Memory B cell (primary cell): ENCODE measurements around the gene SH3GL3.
A peak's percentile ranks its signal among the peaks of the same experiment; 100 is the strongest.

Experiments
- ATAC-seq: fragments of 150-1000 bp; cut with Tn5 transposase; 2 replicates; pipeline ENCODE4 v1.10.0; 2021; ENCODE audit warnings: low read depth, mild to moderate bottlenecking, moderate library complexity
- DNase-seq, 2 donors: peaks; one replicate each; pipeline ENCODE4 v3.0.0; 2022; ENCODE audit warnings: low spot score in 2 of 2
- H3K27ac Mint-ChIP-seq: one replicate; pipeline ENCODE4 v1.8.0; 2022; ENCODE audit warnings: mild to moderate bottlenecking, moderate library complexity, mixed read lengths
- H3K27me3 Mint-ChIP-seq: one replicate; pipeline ENCODE4 v1.8.0; 2022; ENCODE audit warnings: mixed read lengths
- H3K36me3 Mint-ChIP-seq: one replicate; pipeline ENCODE4 v1.8.0; 2022; ENCODE audit warnings: mild to moderate bottlenecking, mixed read lengths
- H3K4me1 Mint-ChIP-seq: one replicate; pipeline ENCODE4 v1.8.0; 2022; ENCODE audit warnings: mixed read lengths
- H3K4me3 Mint-ChIP-seq: one replicate; pipeline ENCODE4 v1.8.0; 2022; ENCODE audit warnings: mild to moderate bottlenecking, moderate library complexity, mixed read lengths
- H3K9me3 Mint-ChIP-seq: one replicate; pipeline ENCODE4 v1.8.0; 2022; ENCODE audit warnings: mixed read lengths

SH3GL3 gene

GRCh38 chr15:83549623-83550022 is 102.5 kb downstream of the SH3GL3 start:
- Mint-ChIP-seq H3K9me3 (peaks cover 1% of the 10 kb centered on the region), H3K4me1 (no peaks in the 10 kb centered on the region), H3K27ac (no peak overlapping the region), H3K36me3 (no peaks in the 10 kb centered on the region), H3K4me3 (no peak overlapping the region), H3K27me3 (peaks cover 7% of the 10 kb centered on the region)
- DNase-seq: no peak
- no peak for ATAC-seq

- H3K27me3 Mint-ChIP-seq: peaks cover 9% of the 10 kb centered on the region
- ATAC-seq: no peak
- H3K27ac Mint-ChIP-seq: no peak overlapping the region
- no peak overlapping the region for H3K4me3 Mint-ChIP-seq
- H3K36me3 Mint-ChIP-seq: no peaks in the 10 kb centered on the region
- peaks cover 3% of the 10 kb centered on the region for H3K4me1 Mint-ChIP-seq
- H3K9me3 Mint-ChIP-seq: no peaks in the 10 kb centered on the region
- no peak for DNase-seq
Measured at GRCh38 chr15:83554558-83554957, 107.4 kb downstream of the SH3GL3 start.

- Mint-ChIP-seq H3K4me3 (no peak overlapping the region), H3K4me1 (peaks cover 3% of the 10 kb centered on the region), H3K27me3 (peaks cover 9% of the 10 kb centered on the region), H3K9me3 (no peaks in the 10 kb centered on the region), H3K27ac (no peak overlapping the region), H3K36me3 (no peaks in the 10 kb centered on the region)
- ATAC-seq: no peak
- no peak for DNase-seq
Measured at GRCh38 chr15:83555383-83555782, 108.2 kb downstream of the SH3GL3 start.

GRCh38 chr15:83556068-83556467 is 108.9 kb downstream of the SH3GL3 start:
- Mint-ChIP-seq H3K27me3 (peaks cover 9% of the 10 kb centered on the region), H3K36me3 (no peaks in the 10 kb centered on the region), H3K9me3 (no peaks in the 10 kb centered on the region), H3K4me3 (no peak overlapping the region), H3K4me1 (peaks cover 3% of the 10 kb centered on the region), H3K27ac (no peak overlapping the region)
- DNase-seq: no peak
- no peak for ATAC-seq

GRCh38 chr15:83556754-83557153 is 109.6 kb downstream of the SH3GL3 start:
- ATAC-seq: no peak
- no peak overlapping the region for H3K4me3 Mint-ChIP-seq
- H3K27ac Mint-ChIP-seq: no peak overlapping the region

GRCh38 chr15:83558146-83558545 is 111.0 kb downstream of the SH3GL3 start:
- H3K4me3 Mint-ChIP-seq: no peak overlapping the region
- H3K36me3 Mint-ChIP-seq: no peaks in the 10 kb centered on the region
- ATAC-seq (no peak), DNase-seq (no peak)
- H3K27me3 Mint-ChIP-seq: peaks cover 8% of the 10 kb centered on the region
- no peak overlapping the region for H3K27ac Mint-ChIP-seq
- no peaks in the 10 kb centered on the region for H3K9me3 Mint-ChIP-seq
- peaks cover 3% of the 10 kb centered on the region for H3K4me1 Mint-ChIP-seq

More at GRCh38 chr15:83556754-83557153, 109.6 kb downstream of the SH3GL3 start:
- no peaks in the 10 kb centered on the region for H3K36me3 Mint-ChIP-seq
- H3K27me3 Mint-ChIP-seq: peaks cover 9% of the 10 kb centered on the region
- DNase-seq: no peak
- no peaks in the 10 kb centered on the region for H3K9me3 Mint-ChIP-seq
- peaks cover 3% of the 10 kb centered on the region for H3K4me1 Mint-ChIP-seq

GRCh38 chr15:83559310-83559966 is 112.3 kb downstream of the SH3GL3 start:
- ATAC-seq (peak; percentile 41), DNase-seq (peak; percentile 7 to 31)
- H3K9me3 Mint-ChIP-seq: no peaks in the 10 kb centered on the region
- peaks cover 5% of the 10 kb centered on the region for H3K27me3 Mint-ChIP-seq
- H3K4me1 Mint-ChIP-seq: peaks cover 3% of the 10 kb centered on the region
- no peak overlapping the region for H3K27ac Mint-ChIP-seq
- H3K36me3 Mint-ChIP-seq: no peaks in the 10 kb centered on the region
- no peak overlapping the region for H3K4me3 Mint-ChIP-seq

GRCh38 chr15:83561661-83562060 is 114.5 kb downstream of the SH3GL3 start:
- ATAC-seq: no peak
- no peak for DNase-seq
- Mint-ChIP-seq H3K4me1 (peaks cover 3% of the 10 kb centered on the region), H3K27ac (no peak overlapping the region), H3K4me3 (no peak overlapping the region), H3K9me3 (no peaks in the 10 kb centered on the region), H3K36me3 (no peaks in the 10 kb centered on the region), H3K27me3 (peaks cover 5% of the 10 kb centered on the region)

- H3K36me3 Mint-ChIP-seq: no peaks in the 10 kb centered on the region
- no peak for ATAC-seq
- no peak for DNase-seq
- H3K27me3 Mint-ChIP-seq: no peaks in the 10 kb centered on the region
- peaks cover 2% of the 10 kb centered on the region for H3K4me1 Mint-ChIP-seq
- no peak overlapping the region for H3K4me3 Mint-ChIP-seq
- H3K9me3 Mint-ChIP-seq: no peaks in the 10 kb centered on the region
- no peak overlapping the region for H3K27ac Mint-ChIP-seq
Measured at GRCh38 chr15:83565138-83565537, 118.0 kb downstream of the SH3GL3 start.

- DNase-seq (no peak), ATAC-seq (no peak)
- Mint-ChIP-seq H3K4me3 (no peak overlapping the region), H3K9me3 (no peaks in the 10 kb centered on the region), H3K36me3 (no peaks in the 10 kb centered on the region), H3K4me1 (peaks cover 2% of the 10 kb centered on the region), H3K27me3 (no peaks in the 10 kb centered on the region), H3K27ac (no peak overlapping the region)
Measured at GRCh38 chr15:83565553-83566159, 118.5 kb downstream of the SH3GL3 start.

- peaks cover 2% of the 10 kb centered on the region for H3K4me1 Mint-ChIP-seq
- no peaks in the 10 kb centered on the region for H3K9me3 Mint-ChIP-seq
- no peaks in the 10 kb centered on the region for H3K36me3 Mint-ChIP-seq
- no peak for DNase-seq
- H3K27ac Mint-ChIP-seq: no peak overlapping the region
- ATAC-seq: peak; percentile 15
- no peaks in the 10 kb centered on the region for H3K27me3 Mint-ChIP-seq
- no peak overlapping the region for H3K4me3 Mint-ChIP-seq
Measured at GRCh38 chr15:83567318-83567717, 120.2 kb downstream of the SH3GL3 start.

- no peaks in the 10 kb centered on the region for H3K36me3 Mint-ChIP-seq
- H3K4me1 Mint-ChIP-seq: peaks cover 2% of the 10 kb centered on the region
Measured at GRCh38 chr15:83569341-83569740, 122.2 kb downstream of the SH3GL3 start.

GRCh38 chr15:83570756-83571155 is 123.6 kb downstream of the SH3GL3 start:
- Mint-ChIP-seq H3K9me3 (no peaks in the 10 kb centered on the region), H3K27ac (no peak overlapping the region), H3K27me3 (peaks cover 6% of the 10 kb centered on the region), H3K36me3 (no peaks in the 10 kb centered on the region), H3K4me3 (no peak overlapping the region), H3K4me1 (peaks cover 2% of the 10 kb centered on the region)
- ATAC-seq: no peak
- DNase-seq: no peak

More at GRCh38 chr15:83569341-83569740, 122.2 kb downstream of the SH3GL3 start:
- Mint-ChIP-seq H3K27me3 (peaks cover 2% of the 10 kb centered on the region), H3K9me3 (no peaks in the 10 kb centered on the region), H3K4me3 (no peak overlapping the region), H3K27ac (no peak overlapping the region)
- ATAC-seq (no peak), DNase-seq (no peak)

- DNase-seq (no peak), ATAC-seq (no peak)
- Mint-ChIP-seq H3K9me3 (no peaks in the 10 kb centered on the region), H3K36me3 (no peaks in the 10 kb centered on the region), H3K27me3 (peaks cover 6% of the 10 kb centered on the region), H3K4me1 (peaks cover 2% of the 10 kb centered on the region), H3K27ac (no peak overlapping the region), H3K4me3 (no peak overlapping the region)
Measured at GRCh38 chr15:83571820-83572707, 124.9 kb downstream of the SH3GL3 start.
